Measurements from ENCODE around the gene PIK3R5. TPM values are rescaled to one million over a fixed set of nuclear protein-coding genes. Genes with fewer than 3 reads are reported as not detected.

PIK3R5 gene
- total and polyA plus RNA-seq, 2 donors from 2014 or later, result 0.45 to 19.1 TPM

- no peaks in the 10 kb centered on the region for H3K36me3 ChIP-seq (ENCODE audit: control insufficient read depth in 2 of 3, insufficient read depth in 3 of 3, low read length in 3 of 3)
- H3K27me3 ChIP-seq (ENCODE audit: control insufficient read depth, insufficient read depth, low read length), result no peaks in the 10 kb centered on the region
- peaks cover 0 to 15% (median 4%) of the 10 kb centered on the region in 3 donors for H3K9me3 ChIP-seq (ENCODE audit: control insufficient read depth in 2 of 3, insufficient read depth in 1 of 3, low read length in 3 of 3)
- FAIRE-seq (no peak), DNase-seq (no peak)
- H3K4me1 ChIP-seq (ENCODE audit: control insufficient read depth in 2 of 3, insufficient read depth in 2 of 3, low read depth in 1 of 3, low read length in 3 of 3), result no peaks in the 10 kb centered on the region
- H3K4me3 ChIP-seq (ENCODE audit: low read length in 3 of 3), result no peak overlapping the region
- no peak overlapping the region for H3K9ac ChIP-seq (ENCODE audit: low read length in 3 of 3)
- intact Hi-C loops (cut with DNase I), result no loop called here
- no peak overlapping the region for H3K27ac ChIP-seq (ENCODE audit: low read depth in 2 of 2, low read length in 2 of 2)
- no peak for TF ChIP-seq CTCF (IDR thresholded peaks at IDR 0.05; ENCODE audit: borderline replicate concordance, extremely low read depth, insufficient read depth)
These were observed 41.7 kb downstream of the PIK3R5 start for GRCh38 chr17:8923762-8924161.

DNA sequence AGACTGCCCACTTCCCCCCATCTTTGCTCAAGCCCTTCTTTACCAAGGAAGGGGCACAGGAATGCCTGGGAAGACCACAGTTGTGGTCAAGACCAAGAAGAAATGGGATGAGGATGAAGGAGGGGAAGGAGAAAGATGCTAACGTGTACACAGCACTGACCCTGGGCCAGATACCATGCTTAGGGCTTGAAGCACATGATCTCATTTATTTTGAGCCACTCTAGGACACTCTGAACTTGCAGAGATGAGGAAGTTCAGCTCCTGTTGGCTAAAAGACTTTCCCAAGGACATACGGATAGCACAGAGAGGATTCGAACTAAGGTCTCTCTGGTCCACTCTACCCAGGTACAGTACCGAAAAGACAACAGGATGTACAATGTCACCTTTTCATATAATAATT is 42.6 kb downstream of the PIK3R5 start:
- H3K9ac ChIP-seq (ENCODE audit: low read length in 3 of 3), result no peak overlapping the region
- H3K4me1 ChIP-seq (ENCODE audit: control insufficient read depth in 2 of 3, insufficient read depth in 2 of 3, low read depth in 1 of 3, low read length in 3 of 3), result no peaks in the 10 kb centered on the region
- intact Hi-C loops (cut with DNase I), result no loop called here
- TF ChIP-seq CTCF (IDR thresholded peaks at IDR 0.05; ENCODE audit: borderline replicate concordance, extremely low read depth, insufficient read depth), result no peak
- no peaks in the 10 kb centered on the region for H3K36me3 ChIP-seq (ENCODE audit: control insufficient read depth in 2 of 3, insufficient read depth in 3 of 3, low read length in 3 of 3)
- no peaks in the 10 kb centered on the region for H3K27me3 ChIP-seq (ENCODE audit: control insufficient read depth, insufficient read depth, low read length)
- H3K4me3 ChIP-seq (ENCODE audit: low read length in 3 of 3), result no peak overlapping the region
- FAIRE-seq, result no peak
- H3K27ac ChIP-seq (ENCODE audit: low read depth in 2 of 2, low read length in 2 of 2), result peak overlapping the region in 1 of 2 donors; percentile 30
- peaks cover 0 to 12% (median 2%) of the 10 kb centered on the region in 3 donors for H3K9me3 ChIP-seq (ENCODE audit: control insufficient read depth in 2 of 3, insufficient read depth in 1 of 3, low read length in 3 of 3)
- no peak for DNase-seq

DNA sequence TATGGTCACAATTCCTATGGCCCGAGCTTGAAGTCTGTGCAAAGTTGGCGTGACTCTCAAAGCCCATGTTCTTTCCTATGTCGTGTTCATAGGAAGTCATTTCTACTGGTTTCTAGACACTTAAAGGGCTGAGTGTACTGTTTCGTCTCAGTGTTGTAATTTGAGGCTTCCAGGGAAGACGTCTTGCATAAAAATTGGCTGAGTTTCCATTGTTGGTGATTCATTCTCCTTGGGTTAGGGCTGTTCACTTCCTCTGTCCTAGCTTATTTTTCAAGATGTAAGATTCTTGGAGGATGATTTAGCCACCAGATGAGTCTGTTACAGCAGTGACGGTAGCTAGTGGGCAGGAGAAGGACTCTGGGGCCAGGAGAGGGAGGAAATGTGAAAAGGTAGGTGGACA is 43.1 kb downstream of the PIK3R5 start:
- Histone ChIP-seq H3K9ac (ENCODE audit: low read length in 3 of 3) (no peak overlapping the region), H3K4me1 (ENCODE audit: control insufficient read depth in 2 of 3, insufficient read depth in 2 of 3, low read depth in 1 of 3, low read length in 3 of 3) (no peaks in the 10 kb centered on the region), H3K27me3 (ENCODE audit: control insufficient read depth, insufficient read depth, low read length) (no peaks in the 10 kb centered on the region), H3K27ac (ENCODE audit: low read depth in 2 of 2, low read length in 2 of 2) (peak overlapping the region in 1 of 2 donors; percentile 30), H3K9me3 (ENCODE audit: control insufficient read depth in 2 of 3, insufficient read depth in 1 of 3, low read length in 3 of 3) (peaks cover 0 to 7% (median 2%) of the 10 kb centered on the region in 3 donors), H3K36me3 (ENCODE audit: control insufficient read depth in 2 of 3, insufficient read depth in 3 of 3, low read length in 3 of 3) (no peaks in the 10 kb centered on the region), H3K4me3 (ENCODE audit: low read length in 3 of 3) (no peak overlapping the region)
- FAIRE-seq (no peak), DNase-seq (no peak)
- no peak for TF ChIP-seq CTCF (IDR thresholded peaks at IDR 0.05; ENCODE audit: borderline replicate concordance, extremely low read depth, insufficient read depth)
- intact Hi-C loops (cut with DNase I), result no loop called here

GRCh38 chr17:8921147-8921546 is 44.4 kb downstream of the PIK3R5 start:
- intact Hi-C loops (cut with DNase I), result no loop called here
- no peak overlapping the region for H3K4me3 ChIP-seq (ENCODE audit: low read length in 3 of 3)
- no peak overlapping the region for H3K27ac ChIP-seq (ENCODE audit: low read depth in 2 of 2, low read length in 2 of 2)
- no peaks in the 10 kb centered on the region for H3K4me1 ChIP-seq (ENCODE audit: control insufficient read depth in 2 of 3, insufficient read depth in 2 of 3, low read depth in 1 of 3, low read length in 3 of 3)
- no peaks in the 10 kb centered on the region for H3K27me3 ChIP-seq (ENCODE audit: control insufficient read depth, insufficient read depth, low read length)
- no peak for FAIRE-seq
- TF ChIP-seq CTCF (IDR thresholded peaks at IDR 0.05; ENCODE audit: borderline replicate concordance, extremely low read depth, insufficient read depth), result no peak
- peaks cover 0 to 7% (median 2%) of the 10 kb centered on the region in 3 donors for H3K9me3 ChIP-seq (ENCODE audit: control insufficient read depth in 2 of 3, insufficient read depth in 1 of 3, low read length in 3 of 3)
- H3K36me3 ChIP-seq (ENCODE audit: control insufficient read depth in 2 of 3, insufficient read depth in 3 of 3, low read length in 3 of 3), result no peaks in the 10 kb centered on the region
- no peak overlapping the region for H3K9ac ChIP-seq (ENCODE audit: low read length in 3 of 3)
- DNase-seq, result no peak
